ENCODE data around the gene EXOC6.

GRCh38 chr10:93058139-93058538, 209.8 kb downstream of the EXOC6 start:
- TF ChIP-seq, protein P1, sequence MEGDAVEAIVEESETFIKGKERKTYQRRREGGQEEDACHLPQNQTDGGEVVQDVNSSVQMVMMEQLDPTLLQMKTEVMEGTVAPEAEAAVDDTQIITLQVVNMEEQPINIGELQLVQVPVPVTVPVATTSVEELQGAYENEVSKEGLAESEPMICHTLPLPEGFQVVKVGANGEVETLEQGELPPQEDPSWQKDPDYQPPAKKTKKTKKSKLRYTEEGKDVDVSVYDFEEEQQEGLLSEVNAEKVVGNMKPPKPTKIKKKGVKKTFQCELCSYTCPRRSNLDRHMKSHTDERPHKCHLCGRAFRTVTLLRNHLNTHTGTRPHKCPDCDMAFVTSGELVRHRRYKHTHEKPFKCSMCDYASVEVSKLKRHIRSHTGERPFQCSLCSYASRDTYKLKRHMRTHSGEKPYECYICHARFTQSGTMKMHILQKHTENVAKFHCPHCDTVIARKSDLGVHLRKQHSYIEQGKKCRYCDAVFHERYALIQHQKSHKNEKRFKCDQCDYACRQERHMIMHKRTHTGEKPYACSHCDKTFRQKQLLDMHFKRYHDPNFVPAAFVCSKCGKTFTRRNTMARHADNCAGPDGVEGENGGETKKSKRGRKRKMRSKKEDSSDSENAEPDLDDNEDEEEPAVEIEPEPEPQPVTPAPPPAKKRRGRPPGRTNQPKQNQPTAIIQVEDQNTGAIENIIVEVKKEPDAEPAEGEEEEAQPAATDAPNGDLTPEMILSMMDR (IDR thresholded peaks at IDR 0.05 in 8 of 11, conservative IDR thresholded peaks at IDR 0.05 in 3 of 11), result no peak
- TF ChIP-seq POLR2AphosphoS5 (IDR thresholded peaks at IDR 0.05) (no peak), POLR2A (IDR thresholded peaks at IDR 0.05) (no peak)
